Measurements from ENCODE around the gene SLC24A3.

- TF ChIP-seq PKNOX1 (IDR thresholded peaks at IDR 0.05), result no peak
- TF ChIP-seq L3MBTL2 (conservative IDR thresholded peaks at IDR 0.05), result no peak
Measured at GRCh38 chr20:19626896-19627295, 414.5 kb downstream of the SLC24A3 start.
